ENCODE measurements around the gene KCTD17.

Gene KCTD17

DNA sequence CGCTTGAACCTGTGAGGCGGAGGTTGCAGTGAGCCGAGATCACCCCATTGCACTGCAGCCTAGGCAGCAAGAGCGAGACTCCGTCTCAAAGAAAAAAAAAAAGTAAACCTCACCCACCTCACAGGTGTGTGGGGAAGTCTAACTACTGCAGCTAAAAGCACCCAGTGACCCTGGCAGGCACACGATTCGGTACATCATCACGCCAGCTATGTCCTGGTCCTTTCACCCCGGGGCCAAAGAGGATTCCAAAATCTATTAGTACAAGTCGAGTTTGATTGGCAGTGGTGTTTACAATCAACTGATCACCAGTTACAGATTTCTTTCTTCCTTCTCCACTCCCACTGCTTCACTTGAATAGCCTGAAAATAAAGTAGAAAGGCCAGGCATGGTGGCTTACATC is 38.6 kb upstream of the KCTD17 start:
- WGBS, 2 experiments (ENCODE audit: insufficient coverage in 2 of 2), result 95 to 98% methylated on average over 4 to 5 of the region's 10 CpGs
- H3K9me3 ChIP-seq (ENCODE audit: control insufficient read depth, low read length), result no peaks in the 10 kb centered on the region
- H3K4me1 ChIP-seq (ENCODE audit: control insufficient read depth, insufficient read depth, low read length, poor library complexity, severe bottlenecking), result peaks cover 2% of the 10 kb centered on the region
- H3K36me3 ChIP-seq (ENCODE audit: control insufficient read depth, insufficient read depth, low read length), result peaks cover 24% of the 10 kb centered on the region
- H3K4me3 ChIP-seq (ENCODE audit: extremely low read depth, insufficient read depth, low read length, poor library complexity, severe bottlenecking), result no peak overlapping the region
- H3K27ac ChIP-seq (ENCODE audit: low read depth, low read length, severe bottlenecking), result no peak overlapping the region

DNA sequence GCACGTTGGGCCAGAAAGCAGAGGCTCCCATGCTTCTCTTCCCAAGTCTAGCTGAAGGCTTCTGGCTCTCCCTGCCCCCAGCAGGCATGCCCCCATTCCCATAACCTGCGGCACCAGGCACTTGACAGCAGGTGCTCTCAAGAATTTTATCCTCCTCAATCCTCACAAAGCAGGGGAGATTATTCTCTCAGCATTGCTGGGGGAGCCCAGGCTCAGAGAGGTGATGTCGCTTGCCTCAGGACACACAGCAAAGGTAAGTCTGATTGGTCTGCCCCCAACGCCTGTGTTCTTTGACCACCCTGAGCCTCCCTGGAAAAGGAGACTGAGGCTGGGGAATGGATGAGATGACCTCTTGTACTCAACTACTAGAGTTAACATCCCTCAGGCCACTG is 37.1 kb upstream of the KCTD17 start:
- Histone ChIP-seq H3K9me3 (ENCODE audit: control insufficient read depth, low read length) (no peaks in the 10 kb centered on the region), H3K27ac (ENCODE audit: low read depth, low read length, severe bottlenecking) (no peak overlapping the region), H3K4me1 (ENCODE audit: control insufficient read depth, insufficient read depth, low read length, poor library complexity, severe bottlenecking) (peaks cover 6% of the 10 kb centered on the region), H3K4me3 (ENCODE audit: extremely low read depth, insufficient read depth, low read length, poor library complexity, severe bottlenecking) (no peak overlapping the region), H3K36me3 (ENCODE audit: control insufficient read depth, insufficient read depth, low read length) (peaks cover 26% of the 10 kb centered on the region)
- 82 to 95% methylated on average over 2 to 4 of the region's 4 CpGs for WGBS, 2 experiments (ENCODE audit: insufficient coverage in 2 of 2)

DNA sequence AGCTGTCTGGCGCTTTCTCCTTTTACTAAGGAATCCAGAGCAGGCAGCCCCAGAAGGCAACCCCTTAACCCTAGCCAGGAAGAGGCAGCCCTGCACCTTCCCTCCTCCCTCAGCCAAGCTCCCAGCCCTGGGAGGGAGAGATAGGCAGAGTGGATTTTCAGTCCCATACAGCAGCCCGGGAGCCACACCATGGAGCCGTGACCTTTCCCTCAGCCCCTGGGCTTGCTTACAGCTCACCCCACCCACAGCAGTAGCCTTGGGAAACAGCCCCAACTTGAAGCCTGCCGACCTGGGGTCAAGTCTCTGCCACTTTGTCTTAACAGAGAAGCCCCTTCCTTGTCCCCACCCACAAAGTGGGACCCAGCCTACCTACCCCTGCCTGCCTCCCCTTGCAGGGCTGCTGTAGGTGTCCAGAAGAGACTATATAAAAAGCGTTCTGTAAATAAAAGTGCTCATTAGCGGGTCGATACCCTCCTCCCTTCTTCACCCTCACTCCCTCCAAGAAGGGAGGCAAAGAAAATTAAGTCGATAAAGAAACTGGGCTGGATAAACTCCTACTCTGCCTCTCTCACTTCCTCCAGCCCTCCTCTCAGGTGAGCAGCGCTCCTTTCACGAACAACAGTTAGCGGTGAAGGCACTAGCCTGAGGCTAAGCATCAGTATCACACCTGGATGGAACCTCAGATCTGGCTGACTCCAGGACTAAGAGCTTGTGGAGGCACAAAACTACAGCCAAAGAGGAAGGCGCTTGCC is 36.5 kb upstream of the KCTD17 start:
- Histone ChIP-seq H3K27ac (ENCODE audit: low read depth, low read length, severe bottlenecking) (no peak overlapping the region), H3K4me3 (ENCODE audit: extremely low read depth, insufficient read depth, low read length, poor library complexity, severe bottlenecking) (no peak overlapping the region), H3K36me3 (ENCODE audit: control insufficient read depth, insufficient read depth, low read length) (peaks cover 26% of the 10 kb centered on the region), H3K4me1 (ENCODE audit: control insufficient read depth, insufficient read depth, low read length, poor library complexity, severe bottlenecking) (peaks cover 6% of the 10 kb centered on the region), H3K9me3 (ENCODE audit: control insufficient read depth, low read length) (no peaks in the 10 kb centered on the region)
- WGBS, 2 experiments (ENCODE audit: insufficient coverage in 2 of 2), result 86 to 92% methylated on average over 7 to 8 of the region's 12 CpGs

DNA sequence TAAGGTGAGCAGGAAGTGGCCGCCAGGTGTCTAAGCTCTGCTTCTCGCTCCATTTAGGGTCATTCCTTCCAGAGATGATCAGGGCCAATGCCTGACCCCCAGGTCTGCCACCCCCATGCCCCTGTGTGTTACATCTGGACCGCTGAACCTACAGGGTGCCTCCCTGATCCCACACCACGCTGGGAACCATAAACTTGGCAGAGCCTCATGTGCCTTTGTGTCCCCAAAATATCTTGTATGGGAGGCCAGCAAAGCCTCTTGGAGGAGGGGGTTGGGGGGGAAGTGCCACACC is 36.0 kb upstream of the KCTD17 start:
- H3K4me3 ChIP-seq (ENCODE audit: extremely low read depth, insufficient read depth, low read length, poor library complexity, severe bottlenecking), result no peak overlapping the region
- H3K9me3 ChIP-seq (ENCODE audit: control insufficient read depth, low read length), result no peaks in the 10 kb centered on the region
- H3K36me3 ChIP-seq (ENCODE audit: control insufficient read depth, insufficient read depth, low read length), result peaks cover 26% of the 10 kb centered on the region
- 85 to 93% methylated on average over 3 of the region's 4 CpGs for WGBS, 2 experiments (ENCODE audit: insufficient coverage in 2 of 2)
- H3K4me1 ChIP-seq (ENCODE audit: control insufficient read depth, insufficient read depth, low read length, poor library complexity, severe bottlenecking), result peaks cover 6% of the 10 kb centered on the region
- H3K27ac ChIP-seq (ENCODE audit: low read depth, low read length, severe bottlenecking), result no peak overlapping the region

DNA sequence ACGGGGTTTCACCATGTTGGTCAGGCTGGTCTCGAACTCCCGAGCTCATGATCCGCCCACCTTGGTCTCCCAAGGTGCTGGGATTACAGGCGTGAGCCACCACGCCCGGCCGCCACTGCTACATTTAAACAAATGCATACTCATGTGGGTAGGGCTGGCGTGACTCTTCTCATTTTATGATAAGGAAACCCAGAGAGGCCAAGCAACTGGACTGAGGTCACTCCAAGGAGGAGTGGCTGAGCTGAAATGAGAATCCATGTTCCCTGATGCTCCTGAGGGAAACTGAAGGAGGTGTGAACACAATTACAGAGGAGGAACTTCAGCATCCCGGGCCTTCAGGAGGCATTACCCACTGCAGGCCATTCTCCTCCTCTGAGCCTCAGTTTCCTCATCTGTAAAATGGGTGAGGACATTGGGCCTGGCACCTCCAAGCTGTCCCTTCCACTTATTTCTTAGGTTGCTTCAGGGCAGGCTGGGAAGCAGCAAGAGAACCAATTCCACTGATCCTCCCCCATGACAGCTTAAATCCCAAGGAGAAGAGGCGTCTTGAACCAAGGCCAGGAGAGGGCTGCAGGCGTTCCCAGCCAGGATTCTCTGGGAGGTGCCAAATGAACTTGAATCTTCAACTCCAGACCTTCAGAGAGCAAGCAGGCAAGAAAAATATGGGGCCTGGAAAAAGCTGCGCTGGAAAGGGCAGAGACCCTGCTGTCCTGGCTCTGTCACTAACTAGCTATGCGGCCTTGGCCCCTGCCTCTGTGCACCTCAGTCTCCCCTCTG is 35.2 kb upstream of the KCTD17 start:
- WGBS, 2 experiments (ENCODE audit: insufficient coverage in 2 of 2), result 92 to 93% methylated on average over 10 to 14 of the region's 14 CpGs
- no peak overlapping the region for H3K27ac ChIP-seq (ENCODE audit: low read depth, low read length, severe bottlenecking)
- H3K36me3 ChIP-seq (ENCODE audit: control insufficient read depth, insufficient read depth, low read length), result peaks cover 26% of the 10 kb centered on the region
- H3K9me3 ChIP-seq (ENCODE audit: control insufficient read depth, low read length), result no peaks in the 10 kb centered on the region
- no peak overlapping the region for H3K4me3 ChIP-seq (ENCODE audit: extremely low read depth, insufficient read depth, low read length, poor library complexity, severe bottlenecking)
- H3K4me1 ChIP-seq (ENCODE audit: control insufficient read depth, insufficient read depth, low read length, poor library complexity, severe bottlenecking), result peaks cover 6% of the 10 kb centered on the region

DNA sequence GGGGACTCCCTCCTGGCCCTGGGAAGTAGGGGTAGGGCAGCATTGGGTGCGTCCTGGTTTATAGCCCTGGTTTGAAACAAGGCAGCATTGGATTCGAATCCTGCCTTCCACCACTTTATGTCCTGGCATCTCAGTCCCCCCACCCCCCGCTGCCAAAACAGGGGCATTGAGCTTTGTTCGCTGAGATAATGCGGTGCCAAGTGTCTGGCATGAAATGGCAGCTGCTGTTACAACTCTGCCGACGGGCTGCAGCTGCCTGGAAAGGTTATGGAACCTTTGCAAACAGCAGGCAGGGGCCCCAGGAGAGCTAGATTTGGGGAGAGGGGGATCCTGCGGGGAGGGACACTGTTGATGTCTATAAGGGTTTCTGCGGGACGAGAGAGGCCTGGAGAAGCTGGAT is 34.2 kb upstream of the KCTD17 start:
- Histone ChIP-seq H3K9me3 (ENCODE audit: control insufficient read depth, low read length) (no peaks in the 10 kb centered on the region), H3K36me3 (ENCODE audit: control insufficient read depth, insufficient read depth, low read length) (peaks cover 26% of the 10 kb centered on the region), H3K27ac (ENCODE audit: low read depth, low read length, severe bottlenecking) (no peak overlapping the region), H3K4me1 (ENCODE audit: control insufficient read depth, insufficient read depth, low read length, poor library complexity, severe bottlenecking) (peaks cover 9% of the 10 kb centered on the region), H3K4me3 (ENCODE audit: extremely low read depth, insufficient read depth, low read length, poor library complexity, severe bottlenecking) (no peak overlapping the region)
- WGBS, 2 experiments (ENCODE audit: insufficient coverage in 2 of 2), result 94 to 95% methylated on average over 10 of the region's 10 CpGs

DNA sequence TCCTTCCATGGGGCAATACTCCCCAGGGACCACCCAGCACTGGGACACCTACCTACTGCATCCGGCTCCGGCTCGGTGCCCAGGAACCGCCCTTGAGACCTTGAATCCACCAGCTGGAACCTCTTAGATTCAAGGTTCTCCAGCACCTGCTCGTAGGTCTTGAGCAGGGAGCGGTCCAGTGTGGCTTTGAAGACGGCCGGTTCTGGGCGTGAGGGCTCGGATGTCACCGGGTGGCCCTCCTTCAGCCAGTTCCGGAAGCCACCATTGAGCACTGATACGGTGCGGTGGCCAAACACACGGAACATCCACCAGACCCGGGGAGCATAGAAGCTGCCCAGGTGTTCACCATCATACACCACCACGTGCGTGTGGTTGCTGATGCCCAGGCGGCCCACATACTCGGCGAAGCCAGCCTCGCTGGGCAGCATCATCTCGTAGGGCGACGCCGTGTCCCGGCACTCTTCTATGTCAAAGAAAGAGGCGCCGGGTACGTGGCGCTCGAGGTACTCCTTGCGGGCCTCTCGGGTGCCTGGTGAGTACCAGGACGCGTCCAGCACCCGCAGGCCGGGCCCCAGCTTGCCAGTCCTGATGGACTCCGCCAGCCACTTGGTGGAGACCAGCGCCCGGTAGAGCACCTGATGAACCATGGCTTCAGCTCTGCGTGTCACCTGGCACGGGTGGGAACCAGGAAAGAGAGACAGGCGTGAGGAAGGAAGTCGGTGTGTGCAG is 33.3 kb upstream of the KCTD17 start:
- 81 to 88% methylated on average over 41 to 44 of the region's 45 CpGs for WGBS, 2 experiments (ENCODE audit: insufficient coverage in 2 of 2)
- Histone ChIP-seq H3K36me3 (ENCODE audit: control insufficient read depth, insufficient read depth, low read length) (peaks cover 26% of the 10 kb centered on the region), H3K4me1 (ENCODE audit: control insufficient read depth, insufficient read depth, low read length, poor library complexity, severe bottlenecking) (peaks cover 15% of the 10 kb centered on the region), H3K27ac (ENCODE audit: low read depth, low read length, severe bottlenecking) (peak overlapping the region; percentile 79), H3K4me3 (ENCODE audit: extremely low read depth, insufficient read depth, low read length, poor library complexity, severe bottlenecking) (peak overlapping the region; percentile 68), H3K9me3 (ENCODE audit: control insufficient read depth, low read length) (no peaks in the 10 kb centered on the region)

DNA sequence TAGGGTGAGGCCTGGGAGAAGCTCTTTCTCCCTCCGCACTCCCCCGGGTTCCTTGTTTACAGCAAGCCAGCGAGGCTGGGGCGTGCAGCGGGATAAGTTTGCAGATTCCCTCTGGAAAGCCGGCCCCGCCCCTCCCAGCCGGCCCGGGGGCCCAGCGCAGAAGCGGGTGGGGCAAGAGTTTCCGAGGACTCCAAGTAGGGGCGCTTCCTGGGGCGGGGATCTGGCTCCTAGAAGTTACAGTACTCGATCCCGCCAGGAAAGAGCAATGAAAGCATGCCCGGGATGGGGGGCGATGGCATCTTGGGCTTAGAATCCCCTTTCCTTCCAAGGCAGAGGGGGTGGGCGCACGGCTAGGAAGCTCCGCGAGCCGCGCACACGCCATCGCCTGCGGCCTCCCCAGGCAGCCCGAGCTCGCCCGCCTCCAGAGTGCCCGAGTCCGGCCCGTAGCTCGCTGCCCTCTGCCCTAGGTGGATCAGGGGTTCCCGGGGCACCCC is 32.7 kb upstream of the KCTD17 start:
- no peaks in the 10 kb centered on the region for H3K9me3 ChIP-seq (ENCODE audit: control insufficient read depth, low read length)
- peak overlapping the region; percentile 68 for H3K4me3 ChIP-seq (ENCODE audit: extremely low read depth, insufficient read depth, low read length, poor library complexity, severe bottlenecking)
- H3K36me3 ChIP-seq (ENCODE audit: control insufficient read depth, insufficient read depth, low read length), result peaks cover 30% of the 10 kb centered on the region
- H3K27ac ChIP-seq (ENCODE audit: low read depth, low read length, severe bottlenecking), result peak overlapping the region; percentile 79
- peaks cover 15% of the 10 kb centered on the region for H3K4me1 ChIP-seq (ENCODE audit: control insufficient read depth, insufficient read depth, low read length, poor library complexity, severe bottlenecking)
- 0 to 2% methylated on average over 18 to 25 of the region's 35 CpGs for WGBS, 2 experiments (ENCODE audit: insufficient coverage in 2 of 2)

DNA sequence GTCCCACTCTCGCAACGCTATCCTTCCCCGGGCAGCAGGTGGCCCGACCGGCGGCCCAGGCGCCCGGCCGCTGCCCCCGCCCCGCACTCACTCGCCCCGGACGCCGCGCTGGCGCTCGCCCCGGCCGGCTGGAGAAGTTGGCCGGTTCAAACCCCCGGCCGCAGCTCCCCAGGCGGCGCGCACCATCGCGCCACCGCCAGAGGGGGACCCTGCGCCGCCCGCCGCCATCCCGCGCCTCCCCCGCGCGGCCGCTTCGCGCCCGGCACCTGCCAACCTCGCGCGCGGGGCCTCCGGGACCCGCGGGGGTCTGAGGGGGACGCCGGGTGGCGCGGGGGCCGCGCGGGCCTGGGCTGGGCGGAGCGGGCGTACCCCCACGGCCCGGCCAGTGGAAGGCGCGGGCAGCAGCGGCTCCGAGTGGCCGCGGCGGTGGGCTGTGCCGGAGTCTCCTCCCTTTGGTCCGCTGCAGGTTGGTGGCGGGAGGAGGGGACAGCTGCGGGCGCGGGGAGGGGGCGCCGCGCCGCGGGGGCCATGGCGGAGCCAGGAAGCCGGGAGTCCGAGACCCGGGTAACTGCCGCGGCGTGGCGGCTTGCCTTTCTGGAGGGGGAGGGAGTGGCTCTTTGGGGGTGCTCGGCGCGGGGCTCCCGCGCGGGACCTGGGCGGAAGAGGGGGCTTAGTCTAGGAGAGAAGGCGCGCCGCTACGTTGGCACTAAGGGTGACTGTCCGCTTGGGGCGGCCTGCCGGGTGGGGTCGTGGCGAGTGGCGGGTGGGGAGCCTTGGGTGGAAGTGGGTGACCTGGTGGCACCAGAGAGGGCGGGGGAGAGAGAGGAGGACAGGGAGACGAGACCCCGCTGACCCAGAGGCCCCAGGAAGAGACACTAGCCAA is 32.0 kb upstream of the KCTD17 start, which contains the start of the genes MPST and TST:
MPST (plus strand) TSS at position 434 of the 883 bp plus-strand sequence; CDS start at position 529, 95 bp downstream.
TST (minus strand) TSS at position 139 of the 883 bp plus-strand sequence. CDS start 715 bp downstream, outside the sequence.
- Histone ChIP-seq H3K9me3 (ENCODE audit: control insufficient read depth, low read length) (no peaks in the 10 kb centered on the region), H3K4me1 (ENCODE audit: control insufficient read depth, insufficient read depth, low read length, poor library complexity, severe bottlenecking) (peaks cover 15% of the 10 kb centered on the region), H3K36me3 (ENCODE audit: control insufficient read depth, insufficient read depth, low read length) (peaks cover 37% of the 10 kb centered on the region), H3K4me3 (ENCODE audit: extremely low read depth, insufficient read depth, low read length, poor library complexity, severe bottlenecking) (peak within 1 kb of the TSS; percentile 97), H3K27ac (ENCODE audit: low read depth, low read length, severe bottlenecking) (peak within 1 kb of the TSS; percentile 79)
- WGBS, 2 experiments (ENCODE audit: insufficient coverage in 2 of 2), result 0% methylated on average over 64 to 68 of the region's 107 CpGs

DNA sequence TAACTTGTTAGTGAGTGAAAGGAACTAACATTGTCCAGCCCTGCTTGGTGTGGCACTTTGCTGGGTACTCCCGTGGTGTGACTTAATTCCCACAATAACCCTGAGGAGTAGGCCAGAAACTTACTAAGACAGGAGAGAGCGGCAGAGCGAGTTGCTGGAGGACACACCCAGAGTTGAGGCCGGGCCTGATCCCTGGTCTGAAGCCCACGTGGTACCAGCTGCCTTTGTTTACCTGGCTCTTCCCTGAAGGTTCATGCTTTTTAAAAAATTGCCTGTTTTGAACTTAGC is 31.4 kb upstream of the KCTD17 start:
- Histone ChIP-seq H3K4me1 (ENCODE audit: control insufficient read depth, insufficient read depth, low read length, poor library complexity, severe bottlenecking) (peaks cover 15% of the 10 kb centered on the region), H3K27ac (ENCODE audit: low read depth, low read length, severe bottlenecking) (no peak overlapping the region), H3K36me3 (ENCODE audit: control insufficient read depth, insufficient read depth, low read length) (peaks cover 43% of the 10 kb centered on the region), H3K4me3 (ENCODE audit: extremely low read depth, insufficient read depth, low read length, poor library complexity, severe bottlenecking) (peak overlapping the region; percentile 97), H3K9me3 (ENCODE audit: control insufficient read depth, low read length) (no peaks in the 10 kb centered on the region)
- 2 to 8% methylated on average over 5 of the region's 5 CpGs for WGBS, 2 experiments (ENCODE audit: insufficient coverage in 2 of 2)

All from mesodermal cell (in vitro differentiated cells).